ENCODE results near the gene TEX54.

The TEX54 gene

DNA sequence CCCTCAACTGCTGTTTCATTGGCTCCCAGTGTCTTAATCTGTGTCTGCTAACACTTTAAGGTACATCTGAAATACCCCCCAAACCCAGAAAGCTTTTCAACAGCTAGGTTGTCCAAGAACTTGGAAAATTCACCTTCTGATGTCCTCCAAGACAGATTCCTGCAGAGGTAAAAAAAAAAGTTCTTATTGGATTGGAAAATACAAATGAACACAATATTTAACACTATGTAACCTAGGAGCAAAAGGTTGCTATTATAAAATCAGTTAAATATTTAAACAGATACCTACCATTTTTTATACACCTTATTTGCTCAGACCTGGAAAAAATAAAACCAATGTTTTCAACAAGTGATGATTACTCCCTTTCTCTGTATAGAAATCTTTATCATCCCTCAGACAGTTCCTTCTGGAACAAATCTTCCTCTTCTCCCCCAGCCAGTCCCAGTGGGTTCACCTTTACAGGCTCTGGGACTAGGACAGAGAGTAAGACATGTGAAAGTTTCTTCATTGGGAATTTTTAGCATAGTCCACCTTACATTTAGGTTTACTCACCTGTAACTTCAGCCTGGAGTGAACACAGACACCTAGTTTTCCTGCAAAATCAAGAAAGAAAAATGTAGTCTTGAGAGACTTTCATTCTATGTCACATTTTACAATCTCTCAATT lies 20.0 kb upstream of the TEX54 start:
- TF ChIP-seq, protein P1, sequence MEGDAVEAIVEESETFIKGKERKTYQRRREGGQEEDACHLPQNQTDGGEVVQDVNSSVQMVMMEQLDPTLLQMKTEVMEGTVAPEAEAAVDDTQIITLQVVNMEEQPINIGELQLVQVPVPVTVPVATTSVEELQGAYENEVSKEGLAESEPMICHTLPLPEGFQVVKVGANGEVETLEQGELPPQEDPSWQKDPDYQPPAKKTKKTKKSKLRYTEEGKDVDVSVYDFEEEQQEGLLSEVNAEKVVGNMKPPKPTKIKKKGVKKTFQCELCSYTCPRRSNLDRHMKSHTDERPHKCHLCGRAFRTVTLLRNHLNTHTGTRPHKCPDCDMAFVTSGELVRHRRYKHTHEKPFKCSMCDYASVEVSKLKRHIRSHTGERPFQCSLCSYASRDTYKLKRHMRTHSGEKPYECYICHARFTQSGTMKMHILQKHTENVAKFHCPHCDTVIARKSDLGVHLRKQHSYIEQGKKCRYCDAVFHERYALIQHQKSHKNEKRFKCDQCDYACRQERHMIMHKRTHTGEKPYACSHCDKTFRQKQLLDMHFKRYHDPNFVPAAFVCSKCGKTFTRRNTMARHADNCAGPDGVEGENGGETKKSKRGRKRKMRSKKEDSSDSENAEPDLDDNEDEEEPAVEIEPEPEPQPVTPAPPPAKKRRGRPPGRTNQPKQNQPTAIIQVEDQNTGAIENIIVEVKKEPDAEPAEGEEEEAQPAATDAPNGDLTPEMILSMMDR (IDR thresholded peaks at IDR 0.05) = no peak

- TF ChIP-seq, protein P1 (IDR thresholded peaks at IDR 0.05) = no peak
Measured at GRCh38 chr11:62851807-62852522, 19.3 kb upstream of the TEX54 start.

DNA sequence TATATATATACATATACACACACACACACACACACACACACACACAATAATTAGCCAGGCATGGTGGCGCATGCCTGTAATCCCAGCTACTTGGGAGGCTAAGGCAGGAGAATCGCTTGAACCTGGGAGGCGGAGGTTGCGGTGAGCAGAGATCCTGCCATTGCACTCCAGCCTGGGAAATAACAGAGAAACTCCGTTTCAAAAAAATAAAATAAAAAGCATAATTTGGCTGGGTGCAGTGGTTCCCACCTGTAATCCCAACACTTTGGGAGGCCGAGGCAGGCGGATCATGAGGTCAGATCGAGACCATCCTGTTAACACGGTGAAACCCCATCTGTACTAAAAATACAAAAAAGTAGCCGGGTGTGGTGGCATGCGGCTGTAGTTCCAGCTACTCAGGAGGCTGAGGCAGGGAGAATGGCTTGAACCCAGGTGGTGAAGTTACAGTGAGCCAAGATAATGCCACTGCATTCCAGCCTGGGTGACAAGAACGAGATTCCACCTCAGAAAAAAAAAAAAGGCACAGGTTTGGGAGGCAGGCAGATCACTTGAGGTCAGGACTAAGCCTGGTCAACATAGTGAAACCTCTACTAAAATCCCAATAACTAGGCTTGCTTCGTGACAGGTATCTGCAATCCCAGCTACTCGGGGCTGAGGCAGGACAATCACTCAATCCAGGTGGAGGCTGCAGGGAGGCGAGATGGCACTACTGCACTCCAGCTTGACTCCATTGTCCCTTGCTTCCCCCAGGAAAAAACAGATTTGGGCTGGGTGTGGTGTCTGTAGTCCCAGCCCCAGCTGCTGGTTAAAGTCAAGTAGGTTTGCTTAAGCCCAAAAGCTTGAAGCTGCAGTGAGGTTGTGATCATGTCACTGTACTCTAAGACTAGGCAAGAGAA lies 18.5 kb upstream of the TEX54 start:
- TF ChIP-seq, protein P1 (IDR thresholded peaks at IDR 0.05) = no peak

DNA sequence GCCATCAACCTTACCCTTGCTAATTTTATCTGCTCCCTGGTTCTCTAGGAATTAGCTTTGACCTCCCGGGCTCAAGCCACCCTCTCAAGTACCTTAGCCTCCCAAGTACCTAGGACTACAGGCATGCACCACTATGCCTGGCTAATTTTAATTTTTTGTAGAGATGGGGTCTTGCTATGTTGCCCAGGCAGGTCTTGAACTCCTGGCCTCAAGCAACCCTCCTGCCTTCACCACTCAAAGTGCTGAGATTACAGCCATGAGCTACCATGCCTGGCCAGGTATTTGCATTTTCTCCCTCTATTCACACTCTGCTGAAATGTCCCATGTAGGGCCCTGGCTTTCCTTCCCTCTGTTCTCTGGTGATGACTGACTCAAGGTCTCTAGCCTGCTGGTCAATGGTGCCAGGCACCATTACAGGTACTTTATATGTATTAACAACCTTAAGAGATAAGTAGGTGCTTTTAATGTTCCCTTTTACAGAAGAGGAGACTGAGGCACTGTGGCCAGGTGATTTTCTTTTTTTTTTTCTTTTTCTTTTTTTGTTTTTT lies 15.2 kb upstream of the TEX54 start:
- TF ChIP-seq, protein P1 (IDR thresholded peaks at IDR 0.05) = no peak

GRCh38 chr11:62846177-62846576 lies 13.5 kb upstream of the TEX54 start:
- TF ChIP-seq, protein P1 (IDR thresholded peaks at IDR 0.05) = no peak

- TF ChIP-seq, protein P1 (IDR thresholded peaks at IDR 0.05) = no peak
Measured at GRCh38 chr11:62844154-62844553, 11.5 kb upstream of the TEX54 start.

- TF ChIP-seq, protein P1 (IDR thresholded peaks at IDR 0.05) = no peak
Measured at GRCh38 chr11:62843466-62843865, 10.8 kb upstream of the TEX54 start.
